OCI-LY1 (cell line): ENCODE results near the gene CDH13.

Source experiments
- H2AFZ ChIP-seq: fragments of 200-600 bp; sonication (generic), shearing (Covaris generic); 2 replicates; pipeline ENCODE4 v1.6.0; 2014; ENCODE audit warnings: antibody characterized with exemption, mild to moderate bottlenecking, low read length
- H3F3A ChIP-seq: fragments of 200-600 bp; sonication (generic), shearing (Covaris generic); 2 replicates; pipeline ENCODE4 v1.6.0; 2014; ENCODE audit warnings: mild to moderate bottlenecking, antibody characterized with exemption, low read length, moderate library complexity; ENCODE audit not compliant: insufficient read depth
- H3K27ac ChIP-seq: fragments of 200-600 bp; sonication (generic); 2 replicates; pipeline ENCODE4 v1.5.1; 2014; ENCODE audit warnings: low read length, mixed run types, mild to moderate bottlenecking, low read depth; ENCODE audit not compliant: poor library complexity, severe bottlenecking
- H3K27me3 ChIP-seq: fragments of 200-600 bp; sonication (generic); 2 replicates; pipeline ENCODE4 v1.6.0; 2014; ENCODE audit warnings: antibody characterized with exemption, mild to moderate bottlenecking, low read length, moderate library complexity; ENCODE audit not compliant: insufficient read depth
- H3K36me3 ChIP-seq: fragments of 200-600 bp; sonication (generic); 2 replicates; pipeline ENCODE4 v1.6.1; 2014; ENCODE audit warnings: mild to moderate bottlenecking, antibody characterized with exemption, low read length, moderate library complexity, mixed read lengths; ENCODE audit not compliant: insufficient read depth
- H3K4me1 ChIP-seq: fragments of 200-600 bp; sonication (generic); 2 replicates; pipeline ENCODE4 v1.5.1; 2014; ENCODE audit warnings: mild to moderate bottlenecking, low read length, moderate library complexity; ENCODE audit not compliant: insufficient read depth, severe bottlenecking
- H3K4me2 ChIP-seq: fragments of 200-600 bp; sonication (generic), shearing (Covaris generic); 2 replicates; pipeline ENCODE4 v1.6.1; 2014; ENCODE audit warnings: low read length
- H3K4me3 ChIP-seq: fragments of 200-600 bp; sonication (generic); 2 replicates; pipeline ENCODE4 v1.5.1; 2014; ENCODE audit warnings: low read length, low read depth, mild to moderate bottlenecking, mixed read lengths; ENCODE audit not compliant: poor library complexity, severe bottlenecking
- H3K79me2 ChIP-seq: fragments of 200-600 bp; shearing (Covaris generic); 2 replicates; pipeline ENCODE4 v1.6.1; 2016; ENCODE audit warnings: mixed run types, low read length, mixed read lengths; ENCODE audit not compliant: insufficient read depth
- H3K9ac ChIP-seq: fragments of 200-600 bp; sonication (generic), shearing (Covaris generic); 2 replicates; pipeline ENCODE4 v1.6.1; 2014; ENCODE audit warnings: mild to moderate bottlenecking, low read length, mixed read lengths
- H3K9me2 ChIP-seq: fragments of 200-600 bp; sonication (generic), shearing (Covaris generic); 2 replicates; pipeline ENCODE4 v1.6.1; 2014; ENCODE audit warnings: low read depth, mild to moderate bottlenecking, low read length, mixed read lengths
- H3K9me3 ChIP-seq: fragments of 200-600 bp; shearing (Covaris generic); 2 replicates; pipeline ENCODE4 v1.6.1; 2014; ENCODE audit warnings: low read length, mixed read lengths
- H4K20me1 ChIP-seq: fragments of 200-600 bp; sonication (generic), shearing (Covaris generic); 2 replicates; pipeline ENCODE4 v1.6.0; 2016; ENCODE audit warnings: mild to moderate bottlenecking, low read length; ENCODE audit not compliant: insufficient read depth
- CTCF ChIP-seq: fragments of 200-600 bp; sonication (generic), shearing (Covaris generic); IDR thresholded peaks from 2 replicates; pipeline ENCODE4 v1.5.1; 2017; ENCODE audit warnings: mild to moderate bottlenecking, antibody characterized with exemption, low read length, moderate library complexity, mixed read lengths
- EZH2 ChIP-seq: fragments of 200-600 bp; sonication (generic), shearing (Covaris generic); IDR thresholded peaks from 2 replicates; pipeline ENCODE4 v1.8.0; 2017; ENCODE audit warnings: borderline replicate concordance, mixed run types, mild to moderate bottlenecking, antibody characterized with exemption, low read length, moderate library complexity, mixed read lengths

CDH13 gene

GRCh38 chr16:82638095-82638798 is 11.5 kb downstream of the CDH13 start:
- Histone ChIP-seq H3K4me2 (no peak overlapping the region), H4K20me1 (no peaks in the 10 kb centered on the region), H3K9ac (no peak overlapping the region), H2AFZ (no peak overlapping the region), H3F3A (no peaks in the 10 kb centered on the region), H3K79me2 (no peaks in the 10 kb centered on the region), H3K9me3 (no peaks in the 10 kb centered on the region), H3K27me3 (no peaks in the 10 kb centered on the region), H3K27ac (no peak overlapping the region), H3K4me1 (no peaks in the 10 kb centered on the region), H3K9me2 (no peaks in the 10 kb centered on the region), H3K4me3 (no peak overlapping the region), H3K36me3 (no peaks in the 10 kb centered on the region)
- TF ChIP-seq CTCF: no peak
- no peak for TF ChIP-seq EZH2

GRCh38 chr16:82639263-82639662 is 12.5 kb downstream of the CDH13 start:
- Histone ChIP-seq H3K4me2 (no peak overlapping the region), H3K4me1 (no peaks in the 10 kb centered on the region), H2AFZ (no peak overlapping the region)

GRCh38 chr16:82639666-82640336 is 13.0 kb downstream of the CDH13 start:
- Histone ChIP-seq H3K27ac (no peak overlapping the region), H3F3A (no peaks in the 10 kb centered on the region), H3K36me3 (no peaks in the 10 kb centered on the region), H3K9me2 (no peaks in the 10 kb centered on the region), H2AFZ (no peak overlapping the region), H3K4me3 (no peak overlapping the region), H3K79me2 (no peaks in the 10 kb centered on the region), H4K20me1 (no peaks in the 10 kb centered on the region), H3K4me2 (no peak overlapping the region), H3K4me1 (no peaks in the 10 kb centered on the region), H3K27me3 (no peaks in the 10 kb centered on the region), H3K9ac (no peak overlapping the region), H3K9me3 (no peaks in the 10 kb centered on the region)
- TF ChIP-seq EZH2: no peak
- peak; percentile 90 for TF ChIP-seq CTCF

More at GRCh38 chr16:82639263-82639662, 12.5 kb downstream of the CDH13 start:
- Histone ChIP-seq H3K36me3 (no peaks in the 10 kb centered on the region), H3K9me3 (no peaks in the 10 kb centered on the region), H3K27me3 (no peaks in the 10 kb centered on the region), H3K27ac (no peak overlapping the region), H3K9me2 (no peaks in the 10 kb centered on the region), H3F3A (no peaks in the 10 kb centered on the region), H3K79me2 (no peaks in the 10 kb centered on the region), H4K20me1 (no peaks in the 10 kb centered on the region), H3K4me3 (no peak overlapping the region), H3K9ac (no peak overlapping the region)
- TF ChIP-seq CTCF: no peak
- TF ChIP-seq EZH2: no peak
